K562 (cell line): ENCODE measurements around the gene C6orf62. TPM values are rescaled to one million over a fixed set of nuclear protein-coding genes. Genes with fewer than 3 reads are reported as not detected.

Source experiments
- ATAC-seq: fragments of 200-7000 bp; cut with Tn5 transposase; 3 replicates; pipeline ENCODE4 v1.9.1; 2020; ENCODE audit warnings: moderate library complexity
- BruUV-seq: library from RNA; stranded (reverse); fragments of 400-500 nt; replicated peaks from 2 replicates; lab custom pipeline; 2021; lab: Mats Ljungman, UMichigan
- CTCF ChIA-PET: fragments of 300-600 bp; formaldehyde crosslinking; extraction: SDS; loops from one replicate; lab custom pipeline; 2021; ENCODE audit warnings: low intra/inter-chr PET ratio; lab: Yijun Ruan, JAX
- POLR2A ChIA-PET: fragments of 300-600, 350-650 bp; sonication (Branson Sonifier 250); formaldehyde crosslinking; extraction: SDS; loops from one replicate; lab custom pipeline; 2021; ENCODE audit warnings: antibody characterized with exemption, inconsistent platforms; lab: Yijun Ruan, JAX
- DNase-seq, 4 experiments: peaks; one replicate each; pipeline versions ENCODE4 v3.0.0 to v3.0.0-alpha.2; 2011 to 2018; ENCODE audit warnings: low spot score in 3 of 4, mixed read lengths in 3 of 4; ENCODE audit errors: extremely low read depth in 1 of 4
- FAIRE-seq: peaks from 2 replicates; lab custom pipeline; 2011; peaks lifted over from hg19 to GRCh38; lab: Jason Lieb, UNC
- H2AFZ ChIP-seq: 2 replicates; pipeline ENCODE4 v1.6.0; 2011; ENCODE audit warnings: low read depth, low read length, control low read depth, inconsistent platforms
- H3K27ac ChIP-seq: fragments of 200-600 bp; 3 replicates; pipeline ENCODE4 v1.8.0; 2011; ENCODE audit warnings: low read depth, mild to moderate bottlenecking, control low read depth, inconsistent platforms, low read length, moderate library complexity, mixed read lengths; ENCODE audit errors: extremely low read depth
- H3K27me3 ChIP-seq, 2 experiments: fragments of 300-600 bp in 1 of 2; 2 replicates in 1 of 2; 3 replicates in 1 of 2; pipeline versions ENCODE4 v1.6.0 to v1.8.0; 2011; ENCODE audit warnings: inconsistent platforms in 2 of 2, low read length in 2 of 2, mild to moderate bottlenecking in 1 of 2, mixed read lengths in 1 of 2, moderate library complexity in 1 of 2; ENCODE audit not compliant: control insufficient read depth in 2 of 2, insufficient read depth in 2 of 2
- H3K36me3 ChIP-seq: fragments of 300-600 bp; 3 replicates; pipeline ENCODE4 v1.8.0; 2011; ENCODE audit warnings: mild to moderate bottlenecking, low read length, inconsistent platforms; ENCODE audit not compliant: control insufficient read depth, insufficient read depth
- H3K4me1 ChIP-seq, 2 experiments: fragments of 200-600 bp in 1 of 2; replicated peaks in 1 of 2; 2 replicates in 1 of 2; 3 replicates in 1 of 2; pipeline versions ENCODE4 v1.5.1 to v1.8.0; 2011; ENCODE audit warnings: inconsistent platforms in 2 of 2, low read length in 2 of 2, mild to moderate bottlenecking in 1 of 2, mixed read lengths in 1 of 2, moderate library complexity in 1 of 2; ENCODE audit not compliant: control insufficient read depth in 2 of 2, insufficient read depth in 2 of 2
- H3K4me2 ChIP-seq: 2 replicates; pipeline ENCODE4 v1.6.1; 2011; ENCODE audit warnings: low read length, control low read depth, inconsistent platforms, mixed read lengths; ENCODE audit not compliant: insufficient read depth
- H3K4me3 ChIP-seq: fragments of 200-600 bp; sonication (generic), shearing (Covaris generic); 2 replicates; pipeline ENCODE4 v1.5.1; 2016; ENCODE audit warnings: control low read depth, inconsistent platforms
- H3K79me2 ChIP-seq: fragments of 200-600 bp; 3 replicates; pipeline ENCODE4 v1.8.0; 2011; ENCODE audit warnings: low read length, inconsistent platforms; ENCODE audit not compliant: control insufficient read depth, insufficient read depth
- H3K9ac ChIP-seq, 2 experiments: 2 replicates each; pipeline versions ENCODE4 v1.6.0 to v1.6.1; 2011; ENCODE audit warnings: low read depth in 2 of 2, low read length in 2 of 2, control low read depth in 1 of 2, inconsistent platforms in 1 of 2, mild to moderate bottlenecking in 1 of 2, mixed read lengths in 1 of 2; ENCODE audit not compliant: insufficient read depth in 1 of 2
- H3K9me1 ChIP-seq: one replicate; pipeline ENCODE4 v1.6.0; 2011; ENCODE audit warnings: inconsistent platforms, mild to moderate bottlenecking, low read length, moderate library complexity; ENCODE audit not compliant: control insufficient read depth, insufficient read depth
- H3K9me3 ChIP-seq: replicated peaks from 2 replicates; pipeline ENCODE4 v1.5.1; 2011; ENCODE audit warnings: low read depth, low read length, inconsistent platforms; ENCODE audit not compliant: control insufficient read depth, insufficient read depth
- H4K20me1 ChIP-seq: replicated peaks from 2 replicates; pipeline ENCODE4 v1.6.1; 2011; ENCODE audit warnings: low read length, inconsistent platforms, mixed read lengths; ENCODE audit not compliant: control insufficient read depth, insufficient read depth
- WGBS: fragments of 100-300 bp; shearing (Covaris generic); methylation state at CpG from one replicate; pipeline ENCODE4 v1.1.6; 2016; ENCODE audit warnings: low coverage, mixed read lengths; ENCODE audit not compliant: insufficient coverage; ENCODE audit errors: missing lambda C conversion rate; 5-methylcytosine and 5-hydroxymethylcytosine counted together
- in situ Hi-C: fragments of 300-500 bp; cut with MboI; formaldehyde crosslinking; loops from 4 replicates; pipeline ENCODE4 v1.15.0; 2018; ENCODE audit warnings: inconsistent platforms, mixed read lengths
- intact Hi-C: fragments of 100-400 bp; cut with micrococcal nuclease; formaldehyde crosslinking; loops from 2 replicates; pipeline ENCODE4 v1.14.2; 2022
- polyA plus RNA-seq, 8 experiments: library from polyadenylated mRNA; depleted of rRNA in 4 of 8; stranded (reverse) in 5 of 8; unstranded in 3 of 8; fragments of >200 nt; fragmentation: Nextera tagmentation in 2 of 8; fragmentation: Illumina TruSeq in 1 of 8; extraction: Ambion mirVana in 2 of 8; extraction: Trizol in 1 of 8; gene quantifications; 2 replicates each; pipeline versions ENCODE4 v1.2.1 to v1.2.3, GENCODE V29; 2011 to 2014; ENCODE audit warnings: inconsistent platforms in 1 of 8, missing spikeins in 1 of 8
- total RNA-seq, 7 experiments: library from RNA; depleted of rRNA in 6 of 7; stranded (reverse); fragments of >200 nt in 6 of 7; fragmentation: Illumina TruSeq in 2 of 7; extraction: Trizol in 2 of 7; gene quantifications; 2 replicates each; pipeline versions ENCODE4 v1.2.1 to v1.2.3, GENCODE V29; 2011 to 2021; ENCODE audit warnings: low replicate concordance in 1 of 7
- TF ChIP-seq, protein P1 (sequence below): fragments of 450-650 bp; IDR thresholded peaks from 2 replicates; pipeline ENCODE4 v1.6.1; 2016; ENCODE audit warnings: low read depth
- TF ChIP-seq, protein P2 (sequence below): IDR thresholded peaks from 2 replicates; pipeline ENCODE4 v1.6.1; 2016; ENCODE audit warnings: missing genetic modification characterization, missing compliant biosample characterization

Gene C6orf62
- total and polyA plus RNA-seq, 9 of the 15 experiments (the other 6 are each of a cell fraction or from before 2014, with no cell fraction given): 48.5 to 579 (median 111) TPM

DNA sequence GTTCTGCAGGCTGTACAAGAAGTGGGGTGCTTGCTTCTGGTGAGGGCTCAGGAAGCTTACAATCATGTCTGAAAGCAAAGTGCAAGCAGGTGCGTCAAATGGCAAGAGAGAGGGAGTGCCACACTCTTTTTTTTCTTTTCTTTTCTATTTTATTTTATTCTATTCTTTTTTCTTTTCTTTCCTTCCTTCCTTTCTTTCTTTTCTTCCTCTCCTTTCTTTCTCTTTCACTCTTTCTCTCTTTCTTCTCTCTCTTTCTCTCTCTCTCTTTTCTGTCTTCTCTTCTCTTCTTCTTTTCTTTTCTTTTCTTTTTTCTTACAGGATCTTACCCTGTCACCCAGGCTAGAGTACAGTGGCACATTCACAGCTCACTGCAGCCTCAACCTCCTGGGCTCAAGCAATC lies 32.5 kb downstream of the C6orf62 start:
- no peaks in the 10 kb centered on the region for H3K9me3 ChIP-seq
- CTCF ChIA-PET: no interaction called here
- H2AFZ ChIP-seq: no peak overlapping the region
- no peak overlapping the region for H3K4me3 ChIP-seq
- no peaks in the 10 kb centered on the region for H3K9me1 ChIP-seq
- H3K79me2 ChIP-seq: peaks cover 3% of the 10 kb centered on the region; the same call in 1 of the 3 replicates
- no peak overlapping the region for H3K27ac ChIP-seq
- H3K9ac ChIP-seq: no peak overlapping the region
- ATAC-seq (no peak), FAIRE-seq (no peak), DNase-seq (no peak)
- H3K4me2 ChIP-seq: no peak overlapping the region
- POLR2A ChIA-PET: no interaction called here
- in situ Hi-C loops: no loop called here
- intact Hi-C loops: no loop called here
- 80% methylated on average over 1 of the region's 1 CpG for WGBS
- peaks cover 4 to 7% of the 10 kb centered on the region in 2 experiments; a peak in 3 of 5 replicates for H3K4me1 ChIP-seq
- peaks cover 3% of the 10 kb centered on the region; the same call in 1 of the 3 replicates for H3K36me3 ChIP-seq
- H4K20me1 ChIP-seq: no peaks in the 10 kb centered on the region
- TF ChIP-seq, protein P1, sequence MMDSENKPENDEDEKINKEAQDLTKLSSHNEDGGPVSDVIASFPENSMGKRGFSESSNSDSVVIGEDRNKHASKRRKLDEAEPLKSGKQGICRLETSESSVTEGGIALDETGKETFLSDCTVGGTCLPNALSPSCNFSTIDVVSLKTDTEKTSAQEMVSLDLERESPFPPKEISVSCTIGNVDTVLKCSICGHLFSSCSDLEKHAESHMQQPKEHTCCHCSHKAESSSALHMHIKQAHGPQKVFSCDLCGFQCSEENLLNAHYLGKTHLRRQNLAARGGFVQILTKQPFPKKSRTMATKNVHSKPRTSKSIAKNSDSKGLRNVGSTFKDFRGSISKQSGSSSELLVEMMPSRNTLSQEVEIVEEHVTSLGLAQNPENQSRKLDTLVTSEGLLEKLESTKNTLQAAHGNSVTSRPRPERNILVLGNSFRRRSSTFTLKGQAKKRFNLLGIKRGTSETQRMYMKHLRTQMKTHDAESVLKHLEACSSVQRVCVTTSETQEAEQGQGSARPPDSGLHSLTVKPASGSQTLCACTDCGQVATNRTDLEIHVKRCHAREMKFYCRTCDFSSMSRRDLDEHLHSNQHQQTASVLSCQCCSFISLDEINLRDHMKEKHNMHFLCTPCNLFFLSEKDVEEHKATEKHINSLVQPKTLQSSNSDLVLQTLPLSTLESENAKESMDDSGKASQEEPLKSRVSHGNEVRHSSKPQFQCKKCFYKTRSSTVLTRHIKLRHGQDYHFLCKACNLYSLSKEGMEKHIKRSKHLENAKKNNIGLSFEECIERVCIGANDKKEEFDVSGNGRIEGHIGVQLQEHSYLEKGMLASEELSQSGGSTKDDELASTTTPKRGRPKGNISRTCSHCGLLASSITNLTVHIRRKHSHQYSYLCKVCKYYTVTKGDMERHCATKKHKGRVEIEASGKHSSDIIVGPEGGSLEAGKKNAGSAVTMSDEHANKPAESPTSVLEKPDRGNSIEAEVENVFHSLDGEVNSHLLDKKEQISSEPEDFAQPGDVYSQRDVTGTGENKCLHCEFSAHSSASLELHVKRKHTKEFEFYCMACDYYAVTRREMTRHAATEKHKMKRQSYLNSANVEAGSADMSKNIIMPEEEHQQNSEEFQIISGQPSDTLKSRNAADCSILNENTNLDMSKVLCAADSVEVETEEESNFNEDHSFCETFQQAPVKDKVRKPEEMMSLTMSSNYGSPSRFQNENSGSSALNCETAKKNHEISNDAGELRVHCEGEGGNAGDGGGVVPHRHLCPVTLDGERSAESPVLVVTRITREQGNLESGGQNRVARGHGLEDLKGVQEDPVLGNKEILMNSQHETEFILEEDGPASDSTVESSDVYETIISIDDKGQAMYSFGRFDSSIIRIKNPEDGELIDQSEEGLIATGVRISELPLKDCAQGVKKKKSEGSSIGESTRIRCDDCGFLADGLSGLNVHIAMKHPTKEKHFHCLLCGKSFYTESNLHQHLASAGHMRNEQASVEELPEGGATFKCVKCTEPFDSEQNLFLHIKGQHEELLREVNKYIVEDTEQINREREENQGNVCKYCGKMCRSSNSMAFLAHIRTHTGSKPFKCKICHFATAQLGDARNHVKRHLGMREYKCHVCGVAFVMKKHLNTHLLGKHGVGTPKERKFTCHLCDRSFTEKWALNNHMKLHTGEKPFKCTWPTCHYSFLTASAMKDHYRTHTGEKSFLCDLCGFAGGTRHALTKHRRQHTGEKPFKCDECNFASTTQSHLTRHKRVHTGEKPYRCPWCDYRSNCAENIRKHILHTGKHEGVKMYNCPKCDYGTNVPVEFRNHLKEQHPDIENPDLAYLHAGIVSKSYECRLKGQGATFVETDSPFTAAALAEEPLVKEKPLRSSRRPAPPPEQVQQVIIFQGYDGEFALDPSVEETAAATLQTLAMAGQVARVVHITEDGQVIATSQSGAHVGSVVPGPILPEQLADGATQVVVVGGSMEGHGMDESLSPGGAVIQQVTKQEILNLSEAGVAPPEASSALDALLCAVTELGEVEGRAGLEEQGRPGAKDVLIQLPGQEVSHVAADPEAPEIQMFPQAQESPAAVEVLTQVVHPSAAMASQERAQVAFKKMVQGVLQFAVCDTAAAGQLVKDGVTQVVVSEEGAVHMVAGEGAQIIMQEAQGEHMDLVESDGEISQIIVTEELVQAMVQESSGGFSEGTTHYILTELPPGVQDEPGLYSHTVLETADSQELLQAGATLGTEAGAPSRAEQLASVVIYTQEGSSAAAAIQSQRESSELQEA: no peak
- TF ChIP-seq, protein P2, sequence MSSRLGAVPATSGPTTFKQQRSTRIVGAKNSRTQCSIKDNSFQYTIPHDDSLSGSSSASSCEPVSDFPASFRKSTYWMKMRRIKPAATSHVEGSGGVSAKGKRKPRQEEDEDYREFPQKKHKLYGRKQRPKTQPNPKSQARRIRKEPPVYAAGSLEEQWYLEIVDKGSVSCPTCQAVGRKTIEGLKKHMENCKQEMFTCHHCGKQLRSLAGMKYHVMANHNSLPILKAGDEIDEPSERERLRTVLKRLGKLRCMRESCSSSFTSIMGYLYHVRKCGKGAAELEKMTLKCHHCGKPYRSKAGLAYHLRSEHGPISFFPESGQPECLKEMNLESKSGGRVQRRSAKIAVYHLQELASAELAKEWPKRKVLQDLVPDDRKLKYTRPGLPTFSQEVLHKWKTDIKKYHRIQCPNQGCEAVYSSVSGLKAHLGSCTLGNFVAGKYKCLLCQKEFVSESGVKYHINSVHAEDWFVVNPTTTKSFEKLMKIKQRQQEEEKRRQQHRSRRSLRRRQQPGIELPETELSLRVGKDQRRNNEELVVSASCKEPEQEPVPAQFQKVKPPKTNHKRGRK (tag): peak; percentile 88
- no peaks in the 10 kb centered on the region for H3K27me3 ChIP-seq
- BruUV-seq: no TSS peak
